Heart left ventricle (tissue), 16 donors: ENCODE data around the gene ELF4. TPM values are rescaled to one million over a fixed set of nuclear protein-coding genes. Genes with fewer than 3 reads are reported as not detected.

Experiments
- ATAC-seq, 4 donors: fragments of 200-7000 bp; cut with Tn5 transposase; one replicate each; pipeline ENCODE4 v1.9.1; 2020 to 2022; ENCODE audit warnings: moderate library complexity in 4 of 4, mild to moderate bottlenecking in 3 of 4, moderate number of reproducible peaks in 1 of 4
- DNase-seq, 5 donors: peaks; one replicate each; pipeline ENCODE4 v3.0.0-alpha.2; 2020
- H3K27ac ChIP-seq, 12 donors: fragments of 200-600 bp; sonication (generic) in 4 of 12; one replicate each; pipeline versions ENCODE4 v1.5.0 to v1.8.0; 2016 to 2022; ENCODE audit warnings: mild to moderate bottlenecking in 2 of 12
- H3K27me3 ChIP-seq, 9 donors: fragments of 200-600 bp; sonication (generic) in 2 of 9; one replicate each; pipeline versions ENCODE4 v1.5.1 to v1.8.0; 2016 to 2022; ENCODE audit warnings: mild to moderate bottlenecking in 3 of 9
- H3K36me3 ChIP-seq, 9 donors: fragments of 200-600 bp; sonication (generic) in 2 of 9; one replicate each; pipeline versions ENCODE4 v1.5.0 to v1.8.0; 2018 to 2022; ENCODE audit warnings: mild to moderate bottlenecking in 2 of 9
- H3K4me1 ChIP-seq, 12 donors: fragments of 200-600 bp; sonication (generic) in 4 of 12; one replicate each; pipeline versions ENCODE4 v1.5.0 to v1.8.0; 2016 to 2022; ENCODE audit warnings: mild to moderate bottlenecking in 3 of 12
- H3K4me3 ChIP-seq, 12 donors: fragments of 200-600 bp; sonication (generic) in 4 of 12; one replicate each; pipeline versions ENCODE4 v1.5.0 to v1.8.0; 2017 to 2022; ENCODE audit warnings: mild to moderate bottlenecking in 9 of 12, moderate library complexity in 4 of 12
- H3K9me3 ChIP-seq, 12 donors: fragments of 200-600 bp; sonication (generic) in 4 of 12; one replicate each; pipeline versions ENCODE4 v1.5.0 to v1.8.0; 2016 to 2022; ENCODE audit warnings: mild to moderate bottlenecking in 1 of 12
- POLR2A ChIP-seq, 2 donors: fragments of 450-650 bp; IDR thresholded peaks; one replicate each; pipeline ENCODE4 v1.6.1; 2017; ENCODE audit warnings: antibody characterized with exemption in 2 of 2, mild to moderate bottlenecking in 2 of 2, moderate library complexity in 2 of 2
- WGBS, 4 donors: extraction: QIAGEN DNeasy Blood & Tissue Kit in 2 of 4; methylation state at CpG; one replicate each; pipeline versions ENCODE4 v1.1.5 to v1.1.7; 2013 to 2018; 5-methylcytosine and 5-hydroxymethylcytosine counted together
- intact Hi-C, 10 donors: fragments of 100-400 bp; cut with DNase I; formaldehyde crosslinking; loops; one replicate each; pipeline versions ENCODE4 v1.11.1 to v1.14.2; 2022
- long read RNA-seq, 3 donors: library from polyadenylated mRNA; unstranded; transcript quantifications; one replicate each; pipeline ENCODE4 v2.0.0, GENCODE V29; 2020 to 2021
- polyA plus RNA-seq, 2 donors: library from polyadenylated mRNA; stranded (reverse); fragments of 200-250 nt; gene quantifications; one replicate each; pipeline ENCODE4 v1.2.3, GENCODE V29; 2013
- total RNA-seq, 9 donors: library from RNA; depleted of rRNA in 2 of 9; stranded (reverse); fragments of >200 nt in 2 of 9; fragmentation: NEBNext Ultra II Directional in 3 of 9; extraction: Animal tissue kit (Norgen Biotek cat#: 25700) in 3 of 9; gene quantifications; one replicate each; pipeline versions ENCODE4 v1.1.0 to v1.2.4, GENCODE V29; 2016 to 2023
- TF ChIP-seq, protein P1 (sequence below), 12 donors: fragments of 200-600 bp; sonication (generic) in 4 of 12; IDR thresholded peaks; one replicate each; pipeline versions ENCODE4 v1.5.0 to v1.8.0; 2018 to 2022; ENCODE audit warnings: antibody characterized with exemption in 12 of 12, mild to moderate bottlenecking in 5 of 12
- donor health status: ischemic (EF 13 %, LVEDD 7.1; RV severe dilation, severe dysfunction).
- donor health status: healthy with polysubstance abuse.
- donor health status: DM: no; HTN: yes; CAD: no.
- donor health status: DM: no; HTN: no; CAD: no.
- donor health status: ischemic (EF 25% LVEDD 6.9; RV normal size, moderate dysfunction).
- donor health status: ischemic (EF 25% LVEDD 5.7; RV mildly dilated, moderate dysfunction).
- donor health status: healthy.
- donor health status: DM: yes; HTN: yes; CAD: no.
- donor health status: ischemic (EF 35%, LVEDD 5.7; RV mildly dilated, moderate dysfunction).
- donor health status: nonischemic (EF 11% LVEDD 7.7; RV severe dilation, severe dysfunction).
- donor health status: DM: yes; HTN: yes; CAD: no.
- donor health status: PGD.
- donor health status: ischemic (EF 29% LVEDD 5.4; RV normal size, mild dysfunction).
- donor health status: nonischemic (EF 23%, LVEDD 6.1; RV moderate dilation, normal function).

The ELF4 gene
- total RNA-seq (10 to 100 TPM in 1 of 9 donors, 1 to 10 TPM in 8; 1.8 to 13.7 (median 3.2) TPM), polyA plus RNA-seq (1 to 10 TPM; 1.3 to 5.3 TPM)
- long read RNA-seq, donor 1, partial matches to known transcripts: 0 of 1 reads
- long read RNA-seq, donor 1, other reads (novel, unspliced or antisense): 1 of 1 reads
- long read RNA-seq, donor 2, partial matches to known transcripts: 0 of 2 reads
- long read RNA-seq, donor 2, other reads (novel, unspliced or antisense): 2 of 2 reads
- long read RNA-seq, donor 3, partial matches to known transcripts: 0 of 1 reads
- long read RNA-seq, donor 3, other reads (novel, unspliced or antisense): 1 of 1 reads

DNA sequence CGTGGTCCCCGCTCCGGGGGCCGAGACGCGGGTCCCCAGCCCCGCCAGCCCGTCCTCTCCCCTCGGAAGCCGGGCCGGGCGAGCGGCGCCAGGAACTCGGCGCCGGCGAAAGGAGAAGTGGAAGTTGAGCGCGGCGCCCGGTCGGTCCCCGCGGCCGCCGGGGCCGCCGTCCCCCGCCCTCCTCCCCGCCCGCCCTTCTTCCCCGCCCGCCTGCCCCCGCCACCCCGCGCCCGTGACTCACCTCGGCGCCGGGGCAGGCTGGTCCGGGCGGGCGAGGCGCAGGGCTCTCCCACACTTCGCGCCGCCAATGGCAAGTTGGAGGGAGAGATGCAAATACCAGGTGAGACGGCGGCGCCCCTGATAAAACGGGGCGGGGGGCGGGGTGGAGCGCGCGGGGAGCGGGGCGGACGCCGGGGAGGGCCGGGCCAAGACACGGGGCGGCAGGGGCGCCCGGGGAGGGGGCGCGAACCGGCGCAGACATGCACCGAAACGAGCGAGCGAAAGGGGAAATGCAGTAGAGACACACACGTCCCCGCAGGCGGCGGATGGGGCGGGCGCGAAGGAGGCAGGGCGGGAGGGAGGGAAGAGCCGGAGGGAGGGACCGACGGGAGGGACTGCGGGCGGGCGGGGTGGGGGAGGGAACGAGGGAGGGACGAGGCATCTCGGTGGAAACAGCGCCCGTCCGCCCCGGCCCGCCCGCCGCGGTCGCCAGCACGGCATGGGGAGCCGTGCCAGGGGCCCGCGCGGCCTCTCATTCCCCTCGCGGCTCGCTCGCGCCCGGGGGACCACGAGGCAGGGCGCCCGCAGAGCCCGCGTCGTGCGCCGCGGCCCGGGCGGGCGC is at the start of gene ELF4:
TSS of gene ELF4 (minus strand) at position 119 of the 841 bp plus-strand sequence. CDS start 29,167 bp downstream, outside the sequence.
- H3K4me3 ChIP-seq: peak within 1 kb of the TSS; percentile 39 to 87 (median 67)
- peak in 1 of 2 donors; percentile 25 for TF ChIP-seq POLR2A (IDR thresholded peaks at IDR 0.05)
- TF ChIP-seq, protein P1, sequence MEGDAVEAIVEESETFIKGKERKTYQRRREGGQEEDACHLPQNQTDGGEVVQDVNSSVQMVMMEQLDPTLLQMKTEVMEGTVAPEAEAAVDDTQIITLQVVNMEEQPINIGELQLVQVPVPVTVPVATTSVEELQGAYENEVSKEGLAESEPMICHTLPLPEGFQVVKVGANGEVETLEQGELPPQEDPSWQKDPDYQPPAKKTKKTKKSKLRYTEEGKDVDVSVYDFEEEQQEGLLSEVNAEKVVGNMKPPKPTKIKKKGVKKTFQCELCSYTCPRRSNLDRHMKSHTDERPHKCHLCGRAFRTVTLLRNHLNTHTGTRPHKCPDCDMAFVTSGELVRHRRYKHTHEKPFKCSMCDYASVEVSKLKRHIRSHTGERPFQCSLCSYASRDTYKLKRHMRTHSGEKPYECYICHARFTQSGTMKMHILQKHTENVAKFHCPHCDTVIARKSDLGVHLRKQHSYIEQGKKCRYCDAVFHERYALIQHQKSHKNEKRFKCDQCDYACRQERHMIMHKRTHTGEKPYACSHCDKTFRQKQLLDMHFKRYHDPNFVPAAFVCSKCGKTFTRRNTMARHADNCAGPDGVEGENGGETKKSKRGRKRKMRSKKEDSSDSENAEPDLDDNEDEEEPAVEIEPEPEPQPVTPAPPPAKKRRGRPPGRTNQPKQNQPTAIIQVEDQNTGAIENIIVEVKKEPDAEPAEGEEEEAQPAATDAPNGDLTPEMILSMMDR (IDR thresholded peaks at IDR 0.05): no peak
- H3K27me3 ChIP-seq: peaks cover 0 to 12% (median 0%) of the 10 kb centered on the region in 9 donors
- 1 to 52% (median 23%) methylated on average over 36 to 111 of the region's 123 CpGs for WGBS, 4 donors
- no peaks in the 10 kb centered on the region for H3K36me3 ChIP-seq
- DNase-seq (peak; percentile 41 to 68 (median 53)), ATAC-seq (peak in 3 of 4 donors; percentile 46 to 75 (median 67))
- H3K4me1 ChIP-seq: peaks cover 0 to 25% (median 0%) of the 10 kb centered on the region in 12 donors
- peak within 1 kb of the TSS; percentile 78 to 93 (median 88) for H3K27ac ChIP-seq
- H3K9me3 ChIP-seq: no peaks in the 10 kb centered on the region
- intact Hi-C loops: no loop called here

DNA sequence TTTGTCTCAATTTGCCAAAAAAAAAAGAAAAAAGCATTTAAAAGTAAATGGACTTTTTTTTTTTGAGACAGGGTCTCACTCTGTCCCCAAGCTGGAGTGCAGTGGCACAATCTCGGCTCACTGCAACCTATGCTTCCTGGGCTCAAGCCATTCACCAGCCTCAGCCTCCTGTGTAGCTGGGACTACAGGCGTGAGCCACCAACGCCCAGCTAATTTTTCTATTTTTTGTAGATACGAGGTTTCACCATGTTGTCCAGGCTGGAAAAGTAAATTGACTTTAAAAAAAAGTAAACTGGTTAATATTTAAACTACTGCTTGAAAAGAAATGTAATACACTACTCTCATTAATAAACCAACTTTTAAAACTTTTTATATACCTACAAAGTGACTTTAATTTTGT is 49.5 kb upstream of the ELF4 start:
- peaks cover 0 to 27% (median 6%) of the 10 kb centered on the region in 12 donors for H3K4me1 ChIP-seq
- H3K27ac ChIP-seq: no peak overlapping the region
- no peaks in the 10 kb centered on the region for H3K27me3 ChIP-seq
- peaks cover 0 to 8% (median 0%) of the 10 kb centered on the region in 9 donors for H3K36me3 ChIP-seq
- no peak for TF ChIP-seq POLR2A (IDR thresholded peaks at IDR 0.05)
- TF ChIP-seq, protein P1 (IDR thresholded peaks at IDR 0.05): no peak
- no peak for ATAC-seq
- no peaks in the 10 kb centered on the region for H3K9me3 ChIP-seq
- no peak overlapping the region for H3K4me3 ChIP-seq
- no peak for DNase-seq
- intact Hi-C loops: no loop called here
- WGBS, 4 donors: 74 to 89% (median 83%) methylated on average over 4 of the region's 4 CpGs

DNA sequence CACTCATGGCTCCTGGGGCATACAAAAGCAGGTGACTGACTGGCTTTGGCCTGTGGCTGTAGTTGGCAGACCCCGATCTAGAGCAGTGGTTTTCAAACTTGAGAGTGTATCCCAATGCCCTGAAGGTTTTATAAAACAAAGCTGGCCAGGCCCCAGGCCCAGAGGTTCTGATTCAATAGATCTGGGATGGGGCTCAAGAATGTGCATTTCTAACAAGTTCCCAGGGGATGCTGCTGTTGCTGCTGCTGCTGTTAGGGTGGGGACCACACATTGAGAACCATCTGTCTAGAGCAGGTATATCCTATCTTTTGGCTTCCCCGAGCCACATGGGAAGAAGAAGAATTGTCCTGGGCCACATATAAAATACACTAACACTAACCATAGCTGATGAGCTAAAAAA is 48.0 kb upstream of the ELF4 start:
- DNase-seq: no peak
- intact Hi-C loops: no loop called here
- Histone ChIP-seq H3K9me3 (no peaks in the 10 kb centered on the region), H3K4me3 (no peak overlapping the region), H3K36me3 (peaks cover 0 to 16% (median 0%) of the 10 kb centered on the region in 9 donors), H3K27me3 (no peaks in the 10 kb centered on the region), H3K27ac (no peak overlapping the region), H3K4me1 (peaks cover 0 to 18% (median 0%) of the 10 kb centered on the region in 12 donors)
- TF ChIP-seq, protein P1 (IDR thresholded peaks at IDR 0.05): no peak
- TF ChIP-seq POLR2A (IDR thresholded peaks at IDR 0.05): no peak
- 70 to 80% (median 75%) methylated on average over 2 of the region's 2 CpGs for WGBS, 4 donors
- ATAC-seq: no peak

DNA sequence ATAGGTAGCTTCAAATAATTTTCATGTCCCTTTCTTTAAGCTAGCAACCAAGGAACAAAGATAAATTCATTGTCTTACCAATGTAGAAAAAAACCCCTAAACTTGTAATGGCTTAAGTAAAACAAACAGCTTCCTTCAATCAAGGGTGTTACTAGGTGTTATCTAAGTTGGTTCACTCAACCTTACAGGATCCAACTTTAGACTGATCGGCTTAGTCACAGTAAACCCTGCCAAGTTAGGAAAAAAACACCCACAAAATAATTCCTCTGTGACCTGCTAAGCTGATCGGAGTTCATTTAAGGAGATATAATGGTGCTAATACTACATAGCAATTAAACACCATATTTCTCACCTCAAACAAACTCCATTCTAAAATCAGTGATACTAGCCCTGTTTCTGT is 45.3 kb upstream of the ELF4 start:
- intact Hi-C loops: no loop called here
- peak in 3 of 4 donors; percentile 30 to 60 (median 56) for ATAC-seq
- H3K36me3 ChIP-seq: peaks cover 0 to 16% (median 0%) of the 10 kb centered on the region in 9 donors
- H3K27ac ChIP-seq: no peak overlapping the region
- 39 to 56% (median 47%) methylated on average over 2 of the region's 2 CpGs for WGBS, 4 donors
- H3K9me3 ChIP-seq: no peaks in the 10 kb centered on the region
- H3K4me1 ChIP-seq: peaks cover 0 to 12% (median 0%) of the 10 kb centered on the region in 12 donors
- H3K27me3 ChIP-seq: no peaks in the 10 kb centered on the region
- DNase-seq: no peak
- TF ChIP-seq, protein P1 (IDR thresholded peaks at IDR 0.05): no peak
- TF ChIP-seq POLR2A (IDR thresholded peaks at IDR 0.05): no peak
- no peak overlapping the region for H3K4me3 ChIP-seq
